T-helper 17 cell (primary cell): ENCODE data around the gene LCN1. TPM values are rescaled to one million over a fixed set of nuclear protein-coding genes. Genes with fewer than 3 reads are reported as not detected.

Experiments
- total RNA-seq, 4 donors: library from RNA in 2 of 4; stranded (reverse) in 2 of 4; gene quantifications; one replicate each; pipeline ENCODE4 v1.2.3 and lab custom pipeline; 2022 to 2026

LCN1 gene
- total RNA-seq, 2 donors from 2014 or later, result not detected

Other genes starting within 250 kb of the LCN1 start
- 1 to 10 TPM; 2.1 to 2.6 TPM for gene PPP1R26, start 41.7 kb upstream of the LCN1 start, total RNA-seq
- 10 to 100 TPM; 22.3 to 25.0 TPM for gene MRPS2, start 20.8 kb upstream of the LCN1 start, total RNA-seq
- not detected for gene OBP2A, start 24.7 kb downstream of the LCN1 start, total RNA-seq
- gene PAEP, start 40.3 kb downstream of the LCN1 start, total RNA-seq, result not detected
- gene GLT6D1, start 118.1 kb downstream of the LCN1 start, total RNA-seq, result not detected
- gene LCN9, start 141.9 kb downstream of the LCN1 start, total RNA-seq, result not detected
- not detected for gene SOHLH1, start 178.0 kb downstream of the LCN1 start, total RNA-seq
- gene KCNT1, start 180.7 kb downstream of the LCN1 start, total RNA-seq, result under 1 TPM; 0.23 to 0.37 TPM